Measurements from ENCODE around the gene P2RX7. TPM values are rescaled to one million over a fixed set of nuclear protein-coding genes. Genes with fewer than 3 reads are reported as not detected.

Gene P2RX7
- total and polyA plus RNA-seq, 9 of the 15 experiments (the other 6 are each of a cell fraction or from before 2014, with no cell fraction given) = 0.04 to 0.65 (median 0.30) TPM

- no peak for TF ChIP-seq ZNF277 (CRISPR knock-in tag; IDR thresholded peaks at IDR 0.05; ENCODE audit: borderline replicate concordance)
- peak; percentile 82 for TF ChIP-seq POLR2H (tag; IDR thresholded peaks at IDR 0.05; ENCODE audit: low read depth)
- TF ChIP-seq ZNF217 (CRISPR knock-in tag; IDR thresholded peaks at IDR 0.05) = no peak
- peak; percentile 95 for TF ChIP-seq ZFX (CRISPR knock-in tag; IDR thresholded peaks at IDR 0.05)
- TF ChIP-seq SREBF2 (CRISPR knock-in tag; IDR thresholded peaks at IDR 0.05) = no peak
- 0 out of 2 replicates have a peak, but pooled peaks have one; percentile 85 for TF ChIP-seq ZNF282 (CRISPR knock-in tag; IDR thresholded peaks at IDR 0.05)
- peak; percentile 12 to 52 for TF ChIP-seq E2F6 (IDR thresholded peaks at IDR 0.05; ENCODE audit: borderline replicate concordance in 1 of 2, extremely low read depth in 1 of 2, insufficient read depth in 1 of 2, insufficient read length in 1 of 2, low read depth in 1 of 2, low read length in 1 of 2, poor library complexity in 1 of 2, severe bottlenecking in 1 of 2)
- peak; percentile 11; the same call in 1 of the 2 replicates for TF ChIP-seq ZNF583 (CRISPR knock-in tag; IDR thresholded peaks at IDR 0.05)
- no peak for TF ChIP-seq TFE3 (CRISPR knock-in tag; IDR thresholded peaks at IDR 0.05)
- no peak for TF ChIP-seq TRIM28 (IDR thresholded peaks at IDR 0.05)
- TF ChIP-seq STAG1 (CRISPR knock-in tag; IDR thresholded peaks at IDR 0.05; ENCODE audit: borderline replicate concordance) = peak; percentile 29
- TF ChIP-seq ZNF431 (CRISPR knock-in tag; IDR thresholded peaks at IDR 0.05) = no peak
- TF ChIP-seq ZNF717 (CRISPR knock-in tag; IDR thresholded peaks at IDR 0.05) = no peak
- TF ChIP-seq RREB1 (CRISPR knock-in tag; IDR thresholded peaks at IDR 0.05) = peak; percentile 67; the same call in 1 of the 2 replicates
- no peak for TF ChIP-seq RBM15 (IDR thresholded peaks at IDR 0.05; ENCODE audit: insufficient read depth, low read length)
- 0 out of 2 replicates have a peak, but pooled peaks have one; percentile 43 for TF ChIP-seq RBM14 (IDR thresholded peaks at IDR 0.05; ENCODE audit: borderline replicate concordance, insufficient read depth, low read depth, low read length)
Observed at GRCh38 chr12:121209624-121210572, 77.2 kb downstream of the P2RX7 start, which contains the start of gene P2RX4 (continued).
